Heart left ventricle (tissue), 13 donors: Measurements from ENCODE around the gene GFRA4.

Experiments used
- POLR2A ChIP-seq, 2 donors: fragments of 450-650 bp; IDR thresholded peaks; one replicate each; pipeline ENCODE4 v1.6.1; 2017; ENCODE audit warnings: antibody characterized with exemption in 2 of 2, mild to moderate bottlenecking in 2 of 2, moderate library complexity in 2 of 2
- TF ChIP-seq, protein P1 (sequence below), 12 donors: fragments of 200-600 bp; sonication (generic) in 4 of 12; IDR thresholded peaks; one replicate each; pipeline versions ENCODE4 v1.5.0 to v1.8.0; 2018 to 2022; ENCODE audit warnings: antibody characterized with exemption in 12 of 12, mild to moderate bottlenecking in 5 of 12
- donor health status: ischemic (EF 13 %, LVEDD 7.1; RV severe dilation, severe dysfunction).
- donor health status: DM: no; HTN: yes; CAD: no.
- donor health status: DM: no; HTN: no; CAD: no.
- donor health status: ischemic (EF 25% LVEDD 6.9; RV normal size, moderate dysfunction).
- donor health status: ischemic (EF 25% LVEDD 5.7; RV mildly dilated, moderate dysfunction).
- donor health status: ischemic (EF 35%, LVEDD 5.7; RV mildly dilated, moderate dysfunction).
- donor health status: nonischemic (EF 11% LVEDD 7.7; RV severe dilation, severe dysfunction).
- donor health status: DM: yes; HTN: yes; CAD: no.
- donor health status: PGD.
- donor health status: ischemic (EF 29% LVEDD 5.4; RV normal size, mild dysfunction).
- donor health status: nonischemic (EF 23%, LVEDD 6.1; RV moderate dilation, normal function).

GRCh38 chr20:3707508-3707899 is 44.3 kb upstream of the GFRA4 start:
- TF ChIP-seq, protein P1, sequence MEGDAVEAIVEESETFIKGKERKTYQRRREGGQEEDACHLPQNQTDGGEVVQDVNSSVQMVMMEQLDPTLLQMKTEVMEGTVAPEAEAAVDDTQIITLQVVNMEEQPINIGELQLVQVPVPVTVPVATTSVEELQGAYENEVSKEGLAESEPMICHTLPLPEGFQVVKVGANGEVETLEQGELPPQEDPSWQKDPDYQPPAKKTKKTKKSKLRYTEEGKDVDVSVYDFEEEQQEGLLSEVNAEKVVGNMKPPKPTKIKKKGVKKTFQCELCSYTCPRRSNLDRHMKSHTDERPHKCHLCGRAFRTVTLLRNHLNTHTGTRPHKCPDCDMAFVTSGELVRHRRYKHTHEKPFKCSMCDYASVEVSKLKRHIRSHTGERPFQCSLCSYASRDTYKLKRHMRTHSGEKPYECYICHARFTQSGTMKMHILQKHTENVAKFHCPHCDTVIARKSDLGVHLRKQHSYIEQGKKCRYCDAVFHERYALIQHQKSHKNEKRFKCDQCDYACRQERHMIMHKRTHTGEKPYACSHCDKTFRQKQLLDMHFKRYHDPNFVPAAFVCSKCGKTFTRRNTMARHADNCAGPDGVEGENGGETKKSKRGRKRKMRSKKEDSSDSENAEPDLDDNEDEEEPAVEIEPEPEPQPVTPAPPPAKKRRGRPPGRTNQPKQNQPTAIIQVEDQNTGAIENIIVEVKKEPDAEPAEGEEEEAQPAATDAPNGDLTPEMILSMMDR (IDR thresholded peaks at IDR 0.05) = no peak
- no peak for TF ChIP-seq POLR2A (IDR thresholded peaks at IDR 0.05)
